Islet of Langerhans (tissue), 1 donor: Measurements from ENCODE around the gene CTH.
"Not testable (repeated sequence)": the region's sequence is repeated elsewhere in the genome, so short reads cannot be mapped to it uniquely, and the experiment has no call there.

ENCODE experiments used
- FAIRE-seq: peaks from one replicate; lab custom pipeline; 2011; peaks lifted over from hg19 to GRCh38; lab: Jason Lieb, UNC

CTH gene

DNA sequence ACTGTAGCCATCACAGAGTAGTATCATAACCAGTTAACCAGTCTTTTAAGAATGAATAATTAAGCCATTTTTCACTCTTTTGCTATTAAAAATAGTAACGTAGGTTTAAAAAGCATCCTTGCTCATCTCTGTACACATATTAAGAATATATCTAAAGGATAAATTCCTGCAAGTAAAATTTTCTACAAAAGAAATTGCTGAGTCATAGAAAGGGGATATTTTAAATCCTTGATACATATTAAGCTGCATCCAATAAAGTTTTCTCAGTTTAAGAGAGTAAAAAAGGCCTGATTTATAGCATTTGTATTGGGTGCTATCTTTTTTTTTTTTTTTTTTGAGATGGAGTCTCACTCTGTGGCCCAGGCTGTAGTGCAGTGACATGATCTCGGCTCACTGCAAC, 1.9 kb upstream of the CTH start:
- FAIRE-seq = no peak

GRCh38 chr1:70411360-70411844, 334 bp downstream of the CTH start:
- no peak for FAIRE-seq

- FAIRE-seq = no peak
These were observed 4.8 kb downstream of the CTH start for GRCh38 chr1:70415882-70416281.

- not testable (repeated sequence) for FAIRE-seq
These were observed 8.1 kb downstream of the CTH start for GRCh38 chr1:70418973-70419734.

GRCh38 chr1:70420320-70420719, 9.3 kb downstream of the CTH start:
- no peak for FAIRE-seq

GRCh38 chr1:70426154-70427131, 15.4 kb downstream of the CTH start:
- FAIRE-seq = no peak

GRCh38 chr1:70427976-70428375, 16.9 kb downstream of the CTH start:
- no peak for FAIRE-seq

- peak; percentile 30 for FAIRE-seq
These were observed 18.2 kb downstream of the CTH start for GRCh38 chr1:70429219-70429618.

DNA sequence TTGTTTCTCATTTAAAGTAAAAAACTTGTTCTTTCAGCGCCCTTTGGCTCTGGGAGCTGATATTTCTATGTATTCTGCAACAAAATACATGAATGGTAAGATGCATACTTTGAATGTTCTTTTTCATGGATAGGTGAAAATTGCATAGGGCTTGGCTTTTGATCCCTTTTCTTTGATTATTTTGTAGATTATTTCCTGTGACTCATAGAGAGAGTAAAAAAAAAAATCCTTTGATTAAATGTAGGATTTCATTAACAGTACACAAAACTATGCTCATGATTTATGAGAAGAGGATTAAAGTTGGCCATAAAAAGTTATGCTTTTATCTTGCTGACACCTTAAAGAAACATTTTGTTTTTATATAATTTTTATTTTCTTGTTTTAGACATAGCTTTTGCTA, 18.7 kb downstream of the CTH start:
- FAIRE-seq = peak; percentile 53

DNA sequence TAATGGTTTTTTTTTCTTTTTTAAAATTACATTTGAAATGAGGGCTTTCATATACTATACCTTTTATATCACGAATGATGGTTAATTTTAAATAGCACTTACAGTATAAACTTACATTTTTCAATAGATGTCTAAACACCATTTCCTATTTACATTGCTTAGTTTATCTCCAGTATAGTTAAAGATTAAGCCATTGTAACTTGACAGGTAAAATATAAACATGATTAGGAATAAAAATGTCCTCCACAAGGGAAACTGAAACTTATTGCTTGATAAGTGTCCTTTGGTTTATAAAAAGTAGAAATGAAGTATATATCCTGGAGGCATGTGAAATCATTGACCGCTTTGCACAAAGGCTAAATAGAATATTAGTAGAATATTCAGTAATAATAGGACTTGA, 20.2 kb downstream of the CTH start:
- FAIRE-seq = peak; percentile 87

GRCh38 chr1:70431874-70432273, 20.8 kb downstream of the CTH start:
- FAIRE-seq = no peak

GRCh38 chr1:70434253-70434859, 23.3 kb downstream of the CTH start:
- no peak for FAIRE-seq

GRCh38 chr1:70436622-70437251, 25.7 kb downstream of the CTH start:
- FAIRE-seq = no peak

DNA sequence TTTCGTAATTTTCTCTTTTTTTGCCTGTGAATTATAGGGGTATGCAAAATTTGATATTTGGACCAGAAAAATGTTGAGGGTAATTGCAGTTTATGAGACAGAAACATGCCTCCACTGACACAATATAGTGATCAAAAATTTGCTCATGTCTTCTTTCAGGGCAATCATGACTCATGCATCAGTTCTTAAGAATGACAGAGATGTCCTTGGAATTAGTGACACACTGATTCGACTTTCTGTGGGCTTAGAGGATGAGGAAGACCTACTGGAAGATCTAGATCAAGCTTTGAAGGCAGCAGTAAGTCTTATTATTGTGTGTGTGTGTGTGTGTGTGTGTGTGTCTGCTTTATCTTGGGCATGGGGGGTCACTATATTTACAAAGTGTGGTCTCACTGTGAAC, 27.5 kb downstream of the CTH start:
- FAIRE-seq = no peak

- no peak for FAIRE-seq
These were observed 29.7 kb downstream of the CTH start for GRCh38 chr1:70440642-70441391.

DNA sequence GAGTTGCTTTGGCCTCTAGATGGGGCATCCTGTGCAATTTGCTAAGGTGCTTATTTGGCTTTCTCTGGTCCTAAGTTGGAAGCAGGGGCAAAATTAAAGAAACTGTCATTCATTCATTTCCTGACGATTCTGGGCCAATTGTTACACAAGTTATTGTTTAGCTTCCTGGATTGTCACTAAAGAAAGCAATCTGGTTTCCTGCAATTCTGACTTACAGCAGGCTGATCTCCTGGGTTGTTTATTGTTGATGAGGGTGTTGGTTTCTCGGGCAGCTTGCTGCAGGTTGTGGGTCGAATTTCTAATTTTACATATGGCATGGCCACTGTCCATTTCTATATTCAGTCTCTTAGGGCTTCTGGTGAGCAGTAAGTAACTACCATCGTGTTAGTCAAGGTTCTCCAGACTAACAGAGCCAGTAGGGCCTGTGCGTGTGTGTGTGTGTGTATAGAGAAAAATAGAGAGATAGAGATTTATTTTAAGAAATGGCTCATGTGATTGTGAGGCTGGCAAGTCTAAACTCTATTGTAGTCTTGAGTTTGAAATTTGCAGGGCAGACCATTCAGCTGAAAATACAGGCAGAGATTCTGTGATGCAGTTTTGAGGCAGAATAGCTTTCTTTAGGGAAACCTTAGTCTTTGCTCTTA, 30.4 kb downstream of the CTH start:
- no peak for FAIRE-seq

GRCh38 chr1:70442490-70442889, 31.4 kb downstream of the CTH start:
- no peak for FAIRE-seq

GRCh38 chr1:70443739-70444138, 32.7 kb downstream of the CTH start:
- FAIRE-seq = no peak

- no peak for FAIRE-seq
These were observed 38.0 kb downstream of the CTH start for GRCh38 chr1:70449049-70449448.

DNA sequence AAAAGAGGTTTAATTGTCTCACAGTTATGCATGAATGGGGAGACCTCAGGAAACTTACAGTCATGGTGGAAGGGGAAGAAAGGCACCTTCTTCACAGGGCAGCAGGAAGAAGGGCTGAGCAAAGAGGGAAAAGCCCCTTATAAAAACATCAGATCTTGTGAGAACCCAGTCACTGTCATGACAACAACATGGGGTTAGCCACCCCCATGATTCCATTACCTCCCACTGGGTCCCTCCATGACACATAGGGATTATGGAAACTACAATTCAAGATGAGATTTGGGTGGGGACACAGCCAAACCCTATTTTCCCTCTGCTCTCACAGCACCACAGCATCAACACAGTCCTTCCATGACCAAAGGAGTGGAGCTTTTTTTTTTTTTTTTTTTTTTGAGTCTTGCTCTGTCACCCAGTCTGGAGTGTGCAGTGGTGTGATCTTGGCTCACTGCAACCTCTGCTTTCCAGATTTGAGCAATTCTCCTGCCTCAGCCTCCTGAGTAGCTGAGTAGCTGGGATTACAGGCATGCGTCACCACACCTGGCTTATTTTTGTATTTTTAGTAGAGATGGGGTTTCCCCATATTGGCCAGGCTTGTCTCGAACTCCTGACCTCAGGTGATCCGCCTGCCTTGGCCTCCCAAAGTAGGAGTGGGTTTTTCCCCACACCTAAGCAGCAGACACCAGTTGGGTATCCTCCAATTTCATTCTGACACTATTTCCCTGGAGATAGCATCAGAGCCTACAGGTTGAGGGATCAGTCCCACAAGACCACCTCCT, 41.3 kb downstream of the CTH start:
- not testable (repeated sequence) for FAIRE-seq
